NCI-H1105 treated with DMSO at 0.1 percent for 48 hours (cell line): ENCODE results near the gene TMEM202.
"Not testable (repeated sequence)": the region's sequence is repeated elsewhere in the genome, so short reads cannot be mapped to it uniquely, and the experiment has no call there.

Source experiments
- DNase-seq: peaks from one replicate; lab custom pipeline; 2025; lab: John Stamatoyannopoulos, UW

The TMEM202 gene

GRCh38 chr15:72404356-72404755, 6.3 kb downstream of the TMEM202 start:
- DNase-seq, result no peak

DNA sequence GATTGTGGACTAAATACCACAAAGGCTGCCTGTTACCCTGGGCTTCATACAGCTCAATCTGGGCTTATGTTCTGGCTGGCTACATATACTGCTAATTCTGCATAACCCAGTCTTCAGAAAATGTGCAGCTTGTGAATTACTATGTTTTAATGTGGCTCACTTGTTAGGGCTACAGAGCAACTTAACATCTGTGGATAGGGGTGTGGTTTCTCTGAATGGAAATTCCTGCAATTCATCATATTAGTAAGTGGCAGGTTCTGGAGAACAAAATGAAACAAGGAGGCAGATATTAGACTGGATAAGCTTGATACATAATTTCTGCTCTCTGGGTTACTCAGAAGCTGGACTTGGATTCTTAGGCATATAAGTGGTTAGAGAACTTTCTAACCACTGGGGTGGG, 6.7 kb downstream of the TMEM202 start:
- DNase-seq, result no peak

- no peak for DNase-seq
These were observed 8.8 kb downstream of the TMEM202 start for GRCh38 chr15:72406936-72407335.

DNA sequence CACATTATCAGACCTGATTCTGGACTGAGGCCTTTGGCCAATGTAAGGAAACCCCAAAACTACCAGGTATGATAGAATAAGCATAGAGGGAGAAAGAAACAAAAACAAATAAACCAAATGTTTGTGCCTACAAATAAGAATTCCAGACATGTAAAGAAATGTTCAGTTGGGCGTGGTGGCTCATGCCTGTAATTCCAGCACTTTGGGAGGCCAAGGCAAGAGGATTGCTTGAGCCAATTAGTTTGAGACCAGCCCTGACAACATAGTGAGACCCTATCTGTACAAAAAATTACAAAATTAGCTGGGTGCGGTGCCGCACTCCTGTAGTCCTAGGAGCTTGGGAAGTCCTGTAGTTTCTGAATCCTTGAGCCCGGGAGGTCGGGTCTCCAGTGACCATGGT, 13.0 kb downstream of the TMEM202 start:
- no peak for DNase-seq

DNA sequence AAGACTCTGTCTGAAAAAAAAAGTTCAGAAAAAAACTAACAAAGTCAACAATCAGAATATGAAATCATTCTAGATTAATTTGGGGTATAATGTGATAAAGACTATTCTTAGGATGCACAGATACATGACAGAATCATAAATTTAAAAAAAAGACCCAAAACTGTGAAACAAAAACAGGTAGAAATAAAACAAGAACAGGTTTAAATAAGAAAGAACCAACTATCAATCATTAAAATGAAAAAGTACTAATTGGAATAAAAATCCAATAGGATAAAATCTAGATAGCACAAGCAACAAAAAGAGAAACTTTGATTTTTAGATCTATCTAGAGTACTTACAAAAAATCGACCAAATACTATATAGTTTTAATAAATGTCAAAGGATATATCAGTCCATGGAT, 13.4 kb downstream of the TMEM202 start:
- DNase-seq, result no peak

GRCh38 chr15:72413337-72413736, 15.2 kb downstream of the TMEM202 start:
- DNase-seq, result not testable (repeated sequence)

GRCh38 chr15:72415304-72415703, 17.2 kb downstream of the TMEM202 start:
- no peak for DNase-seq

DNA sequence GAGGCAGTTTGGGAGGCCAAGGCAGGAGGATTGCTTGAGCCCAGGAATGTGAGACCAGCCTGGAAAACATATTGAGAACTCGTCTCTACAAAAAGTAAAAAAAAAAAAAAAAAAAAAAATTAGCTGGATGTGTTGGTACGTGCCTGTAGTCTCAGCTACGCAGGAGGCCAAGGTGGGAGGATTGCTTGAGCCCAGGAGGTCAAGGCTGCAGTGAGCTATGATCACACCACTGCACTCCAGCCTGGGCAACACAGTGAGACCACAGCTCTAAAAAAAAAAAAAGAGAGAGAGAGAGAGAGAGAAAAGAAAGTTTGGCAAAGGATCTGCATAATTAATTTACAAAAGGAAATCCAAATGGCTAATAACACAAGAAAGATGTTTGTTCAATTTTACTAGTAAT, 21.7 kb downstream of the TMEM202 start:
- DNase-seq, result not testable (repeated sequence)

DNA sequence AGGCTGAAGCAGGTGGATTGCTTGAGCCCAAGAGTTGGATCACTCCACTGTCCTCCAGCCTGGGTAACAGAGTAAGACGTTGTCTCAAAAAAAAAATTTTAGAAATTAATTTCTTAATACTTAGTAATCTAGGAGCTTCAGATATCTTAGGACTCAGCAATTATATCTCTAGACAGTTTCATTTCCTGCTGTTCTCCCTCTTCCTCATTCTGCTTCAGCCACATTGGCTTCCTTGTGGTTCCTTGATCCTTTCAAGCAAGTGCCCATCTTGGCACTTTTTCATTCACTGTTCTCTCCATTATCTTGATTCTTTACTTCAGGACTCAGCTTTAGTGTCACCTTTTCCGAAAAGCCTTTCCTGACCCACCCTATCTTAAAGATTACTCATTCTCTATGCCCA, 22.5 kb downstream of the TMEM202 start:
- no peak for DNase-seq

- no peak for DNase-seq
These were observed 23.4 kb downstream of the TMEM202 start for GRCh38 chr15:72421484-72421883.

GRCh38 chr15:72423256-72423655, 25.2 kb downstream of the TMEM202 start:
- no peak for DNase-seq

DNA sequence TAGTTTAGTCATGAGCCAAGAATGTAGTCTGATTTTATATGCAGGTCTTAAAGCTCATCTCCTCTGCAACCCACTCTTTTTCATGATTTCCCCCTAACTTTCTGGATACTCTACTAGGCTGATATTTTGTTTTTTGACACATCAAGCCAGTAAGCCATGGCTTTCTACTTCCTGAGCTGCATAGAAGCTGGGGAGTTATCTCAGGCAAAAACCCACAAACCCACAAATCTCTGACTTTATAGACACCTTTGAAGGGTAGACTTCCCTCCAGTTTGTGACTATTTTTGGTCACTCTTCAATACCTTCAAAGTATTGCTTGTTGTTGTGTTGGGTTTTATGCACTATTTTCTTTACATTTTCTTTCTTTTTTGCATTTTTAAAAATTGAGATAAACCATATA, 28.6 kb downstream of the TMEM202 start:
- DNase-seq, result no peak

GRCh38 chr15:72437650-72438316, 39.7 kb downstream of the TMEM202 start:
- DNase-seq, result no peak

GRCh38 chr15:72442848-72443247, 44.7 kb downstream of the TMEM202 start:
- not testable (repeated sequence) for DNase-seq

DNA sequence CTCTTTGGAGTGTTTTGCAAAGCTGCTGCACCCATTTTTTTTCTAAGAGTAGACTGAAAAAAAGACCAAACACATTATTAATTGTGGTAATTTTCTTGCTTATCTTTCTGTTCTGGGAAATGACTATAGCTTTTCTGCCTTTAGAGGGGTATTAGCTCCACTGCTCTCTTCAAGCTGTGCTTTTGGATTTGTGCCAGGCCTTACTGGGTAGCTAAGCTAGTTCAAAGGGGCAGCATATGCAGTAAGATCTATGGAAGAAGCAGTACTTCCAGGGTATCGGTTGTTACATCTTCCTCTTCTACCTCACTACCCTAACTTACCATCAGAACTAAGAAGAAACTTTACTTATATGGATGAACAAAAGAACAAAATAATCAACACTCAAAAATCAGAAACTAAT, 47.3 kb downstream of the TMEM202 start:
- DNase-seq, result peak; percentile 50

DNA sequence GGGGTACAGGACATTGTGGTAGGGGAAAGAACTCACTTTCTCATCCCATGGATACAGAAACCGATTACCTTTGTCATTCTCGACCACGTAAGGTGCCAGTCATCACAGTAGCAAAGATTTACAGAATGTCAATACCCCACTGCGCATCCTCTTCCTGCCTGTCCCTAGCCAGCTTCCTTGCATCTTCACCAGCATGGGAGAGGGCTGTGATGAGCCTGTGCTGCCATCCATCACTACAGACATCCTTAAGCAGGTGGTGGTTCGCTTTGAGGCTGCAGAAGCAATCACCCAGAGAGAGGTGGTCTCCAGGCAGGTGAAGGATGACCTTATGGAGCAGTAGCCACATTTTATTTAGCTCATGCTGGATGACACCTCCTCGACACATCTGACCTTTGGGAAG, 52.7 kb downstream of the TMEM202 start:
- no peak for DNase-seq

GRCh38 chr15:72451224-72451623, 53.1 kb downstream of the TMEM202 start:
- no peak for DNase-seq

DNA sequence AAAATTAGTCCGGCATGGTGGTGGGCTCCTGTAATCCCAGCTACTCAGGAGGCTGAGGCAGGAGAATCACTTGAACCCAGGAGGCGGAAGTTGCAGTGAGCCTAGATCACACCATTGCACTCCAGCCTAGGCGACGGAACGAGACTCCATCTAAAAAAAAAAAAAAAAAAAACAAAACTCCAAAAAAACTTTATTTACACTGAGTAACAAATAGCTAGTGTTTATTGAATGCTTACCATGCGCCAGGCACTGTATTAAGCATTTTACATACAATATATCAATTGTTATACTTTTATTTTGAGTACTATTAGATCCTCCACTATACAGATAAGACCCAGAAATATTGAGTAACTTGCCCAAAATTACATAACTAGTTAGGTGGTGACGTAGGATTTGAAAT, 58.6 kb downstream of the TMEM202 start:
- DNase-seq, result no peak
